Left colon (tissue), 2 donors: Measurements from ENCODE around the gene CCL19. TPM values are rescaled to one million over a fixed set of nuclear protein-coding genes. Genes with fewer than 3 reads are reported as not detected.
A peak's percentile ranks its signal among the peaks of the same experiment; 100 is the strongest.

Source experiments
- ATAC-seq: fragments of 200-7000 bp; cut with Tn5 transposase; one replicate; pipeline ENCODE4 v1.9.1; 2020; ENCODE audit warnings: mild to moderate bottlenecking, moderate library complexity
- DNase-seq, 2 donors: peaks; one replicate each; pipeline ENCODE4 v3.0.0-alpha.2; 2020
- intact Hi-C, 2 donors: fragments of 100-400 bp; cut with DNase I in 1 of 2; cut with micrococcal nuclease in 1 of 2; formaldehyde crosslinking; loops; one replicate each; pipeline versions ENCODE4 v1.11.2 to v1.14.0; 2022; cut with DNase I, micrococcal nuclease
- total RNA-seq, 2 donors: library from RNA; stranded (reverse); fragmentation: NEBNext Ultra II Directional; extraction: Animal tissue kit (Norgen Biotek cat#: 25700); gene quantifications; one replicate each; pipeline ENCODE4 v1.2.1, GENCODE V29; 2021
- donor health status: DM: no; HTN: no; CAD: no.
- donor health status: DM: yes; HTN: yes; CAD: no.

CCL19 gene
- total RNA-seq, 2 donors from 2014 or later = 2.6 TPM; not detected in 1

DNA sequence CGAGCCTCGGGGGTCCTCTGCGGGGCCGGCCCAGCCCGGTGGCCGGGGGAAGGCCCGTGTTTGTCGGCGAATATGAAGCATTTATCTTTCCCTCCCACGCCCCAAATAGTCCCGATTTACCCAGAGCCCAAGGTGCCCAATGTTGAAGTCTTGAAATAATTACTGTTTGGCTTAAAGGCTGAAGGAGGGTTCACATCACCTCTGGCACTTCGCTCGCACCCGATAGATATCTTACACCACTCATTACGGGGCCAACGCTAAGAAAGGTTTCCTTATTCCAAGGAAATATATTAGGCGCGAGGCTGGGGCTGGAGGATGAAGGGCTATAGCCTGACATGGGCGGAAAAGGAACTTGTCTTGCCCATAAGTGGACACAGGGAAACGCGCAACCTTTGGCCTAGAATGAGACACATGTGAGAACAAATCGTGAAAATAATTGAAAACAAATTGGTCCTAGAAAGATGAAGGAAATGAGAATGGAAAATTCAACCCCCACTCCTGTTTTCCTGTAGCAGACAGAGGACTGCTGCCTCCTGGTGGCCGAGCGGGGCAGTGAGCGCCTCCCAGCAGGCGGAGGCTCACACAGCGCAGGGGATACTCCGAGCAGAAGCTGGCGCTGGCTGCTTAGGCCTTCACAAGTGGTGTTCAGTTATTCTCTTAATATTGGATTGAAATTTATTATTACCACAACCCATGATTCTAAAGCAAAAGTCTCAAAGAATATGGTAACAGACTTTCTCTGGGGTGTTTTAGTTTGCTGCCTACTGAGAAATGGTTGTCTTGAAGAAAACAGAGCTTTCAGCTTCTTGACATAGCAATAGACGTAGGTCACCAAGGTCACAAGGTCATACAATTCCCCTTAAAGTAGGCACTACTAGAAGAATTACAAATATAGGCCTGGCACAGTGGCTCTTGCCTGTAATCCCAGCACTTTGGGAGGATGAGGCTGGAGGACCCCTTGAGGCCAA, 11.0 kb upstream of the CCL19 start:
- DNase-seq (peak; percentile 80 to 91), ATAC-seq (peak; percentile 95)
- intact Hi-C loops = loop anchor here in 1 of 2 donors (10.0 kb wide), 1 partner anchor 87 kb away; the partner anchor contains the start of gene RPP25L

DNA sequence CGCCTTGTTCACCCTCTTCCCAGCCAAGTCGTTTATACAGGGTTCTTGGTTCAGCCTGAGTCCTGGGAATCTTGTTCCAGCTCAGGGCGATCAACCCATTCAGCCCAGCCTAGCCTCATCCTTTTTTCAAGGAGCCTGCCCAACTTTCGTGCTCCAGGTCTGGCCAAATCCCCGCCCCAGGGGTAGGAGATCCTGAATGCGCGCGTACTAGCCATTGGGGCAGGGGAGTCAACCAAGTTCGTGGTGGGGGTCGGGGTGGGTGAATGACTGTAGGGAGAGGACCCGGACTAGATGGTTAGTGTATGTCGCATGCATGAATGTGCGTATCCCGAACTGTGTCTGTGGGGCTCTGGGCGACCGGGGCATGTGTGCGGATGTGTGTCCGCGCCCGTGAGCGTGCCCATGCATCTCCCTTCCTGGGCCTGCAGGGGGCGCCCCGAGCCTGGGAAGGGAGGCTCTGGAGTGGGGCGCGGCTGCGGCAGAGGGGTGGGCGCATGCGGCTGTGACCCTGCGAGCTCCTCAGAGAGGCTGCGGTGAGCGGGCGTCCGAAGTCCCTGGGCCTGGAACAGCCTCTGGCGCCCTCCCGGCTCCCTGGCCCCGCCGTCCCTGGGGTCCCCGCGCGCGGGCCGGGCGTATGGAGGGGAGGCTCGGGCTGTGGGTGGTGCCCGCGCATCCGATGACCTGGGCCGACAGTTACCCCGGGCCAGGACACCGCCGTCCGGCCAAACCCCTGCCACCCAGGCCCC, 10.1 kb upstream of the CCL19 start:
- intact Hi-C loops = loop anchor here in 1 of 2 donors (10.0 kb wide), 1 partner anchor 86 kb away; the partner anchor contains the start of gene RPP25L
- DNase-seq (peak; percentile 62 to 72), ATAC-seq (peak; percentile 88)

DNA sequence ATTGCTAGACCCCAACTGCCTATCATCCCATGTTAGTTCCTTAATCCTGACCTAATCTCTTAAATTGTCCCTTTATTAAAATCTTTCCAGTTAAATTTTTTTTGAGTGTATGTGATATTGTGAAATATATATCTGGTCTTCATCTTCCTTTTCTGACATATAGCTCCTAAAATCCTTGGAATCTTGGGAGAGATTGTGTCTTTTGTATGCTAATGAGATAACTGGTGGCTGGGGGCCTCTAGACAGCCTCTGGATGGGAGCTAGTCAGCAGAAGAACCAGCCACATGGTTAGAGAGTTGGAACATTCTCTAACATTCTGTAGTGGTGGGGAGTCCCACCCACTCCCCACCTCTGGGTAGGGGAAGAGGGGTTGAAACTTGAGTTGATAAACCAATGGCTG, 3.7 kb upstream of the CCL19 start:
- no peak for ATAC-seq
- intact Hi-C loops = no loop called here
- DNase-seq = no peak

DNA sequence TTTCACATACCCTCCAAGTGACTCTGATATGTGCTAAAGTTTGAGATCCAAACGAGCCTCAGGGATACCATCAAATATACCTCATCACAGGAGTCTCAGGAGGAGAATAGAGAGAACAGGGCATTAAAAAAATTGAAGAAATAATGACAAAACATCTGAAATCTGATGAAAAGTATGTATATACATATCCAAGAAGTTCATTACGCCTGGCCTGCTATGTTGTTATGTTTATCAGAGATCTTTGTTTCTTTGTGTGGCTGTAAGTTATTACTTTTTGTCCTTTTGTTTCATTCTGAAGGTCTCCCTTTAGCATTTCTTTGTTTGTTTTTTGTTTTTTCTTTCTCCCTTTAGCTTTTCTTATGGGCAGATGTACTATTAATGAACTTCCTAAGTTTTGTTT, 2.5 kb upstream of the CCL19 start:
- intact Hi-C loops = no loop called here
- no peak for DNase-seq
- no peak for ATAC-seq

DNA sequence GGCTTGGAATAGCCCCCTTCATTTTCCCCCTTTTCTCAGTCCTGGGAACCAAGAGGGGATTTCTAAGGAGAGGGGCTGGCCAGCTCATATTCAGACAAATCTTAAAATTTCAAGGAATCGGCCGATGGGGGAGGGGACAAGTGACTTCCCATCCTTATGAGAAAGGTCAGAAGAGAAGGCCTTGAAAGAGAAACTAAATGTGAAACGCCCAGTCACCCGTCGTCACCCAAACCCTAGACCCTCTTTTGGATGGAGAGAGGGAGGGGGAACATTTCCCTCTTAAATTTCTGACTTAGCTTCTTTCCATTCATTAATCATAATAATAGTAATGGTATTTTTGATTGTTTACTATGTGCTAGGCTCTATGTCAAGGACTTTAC, 850 bp upstream of the CCL19 start:
- intact Hi-C loops = no loop called here

DNA sequence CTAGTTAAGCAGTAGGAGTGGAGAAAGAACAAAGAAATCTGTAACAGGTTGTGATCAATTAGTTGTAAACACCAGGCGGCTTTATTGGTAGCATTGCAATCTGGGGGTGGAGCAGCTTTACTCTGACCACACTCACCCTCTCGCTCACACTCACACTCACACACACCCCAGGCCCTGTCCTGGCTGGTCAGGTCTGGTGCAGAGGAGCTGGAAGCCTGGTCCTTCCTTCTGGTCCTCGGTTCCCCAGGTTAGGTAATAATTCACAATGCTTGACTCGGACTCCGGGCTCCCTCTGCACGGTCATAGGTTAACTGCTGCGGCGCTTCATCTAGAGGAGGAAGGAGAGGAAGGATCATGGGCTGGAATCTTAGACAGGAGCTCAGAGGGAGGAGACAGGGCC, 1.6 kb downstream of the CCL19 start:
- intact Hi-C loops = no loop called here
- ATAC-seq = peak; percentile 79
- no peak for DNase-seq

More for the DNA sequence above, 850 bp upstream of the CCL19 start:
- ATAC-seq (no peak), DNase-seq (no peak)

DNA sequence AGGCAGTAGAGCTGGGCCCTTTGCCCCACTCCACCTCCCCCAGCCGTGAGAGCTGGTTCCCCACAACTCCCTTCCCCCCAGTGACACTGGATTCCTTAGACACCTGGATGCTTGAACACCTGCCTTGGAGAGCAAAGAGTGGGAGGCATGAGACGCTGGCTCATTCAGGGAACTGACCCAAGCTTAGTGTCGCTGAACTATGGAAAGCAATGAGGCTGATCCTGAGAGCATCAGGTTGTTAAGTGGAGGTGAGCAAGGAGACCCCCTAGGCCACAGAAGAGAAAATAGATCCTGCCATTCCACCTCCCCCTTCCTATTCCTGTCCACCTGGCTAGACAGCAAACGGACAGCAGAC, 2.0 kb downstream of the CCL19 start:
- DNase-seq (no peak), ATAC-seq (no peak)
- intact Hi-C loops = no loop called here

DNA sequence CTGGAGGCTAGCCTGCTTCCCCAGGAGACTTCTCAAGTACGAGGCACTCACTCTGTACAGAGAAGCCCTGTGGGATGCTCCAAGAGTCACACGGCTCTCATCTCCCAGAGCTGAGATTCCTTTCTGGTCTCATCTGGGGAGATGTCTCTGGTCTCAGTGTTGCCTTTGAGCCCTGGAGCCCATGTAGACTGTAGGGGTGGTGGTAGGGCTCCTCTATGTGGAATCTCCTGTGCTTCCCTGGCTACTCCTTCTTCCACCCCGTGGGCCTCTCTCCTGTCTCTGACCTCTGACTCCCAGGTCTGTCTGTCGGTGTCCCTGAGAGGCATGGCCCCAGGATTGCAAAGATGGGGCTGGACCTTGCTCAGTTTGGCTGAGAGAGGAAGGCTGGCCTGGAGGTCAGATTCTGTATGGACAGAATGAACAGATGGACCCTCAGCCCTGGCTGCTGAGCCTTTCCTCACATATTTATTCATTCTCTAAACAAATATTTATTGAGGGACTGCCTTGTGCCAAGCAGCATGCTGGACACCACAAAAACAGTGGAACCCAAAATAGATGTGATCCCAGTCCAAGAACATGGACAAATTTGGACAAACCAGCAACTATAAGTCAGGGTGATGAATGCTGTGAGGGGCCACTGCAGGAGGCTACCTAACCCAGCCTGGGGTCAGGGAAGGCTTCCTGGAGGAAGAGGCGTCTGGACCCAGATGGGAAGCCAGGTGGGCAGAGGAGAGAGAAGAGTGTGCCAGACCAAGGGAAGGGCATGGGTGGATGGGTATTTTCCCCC, 2.6 kb downstream of the CCL19 start:
- no peak for ATAC-seq
- intact Hi-C loops = no loop called here

DNA sequence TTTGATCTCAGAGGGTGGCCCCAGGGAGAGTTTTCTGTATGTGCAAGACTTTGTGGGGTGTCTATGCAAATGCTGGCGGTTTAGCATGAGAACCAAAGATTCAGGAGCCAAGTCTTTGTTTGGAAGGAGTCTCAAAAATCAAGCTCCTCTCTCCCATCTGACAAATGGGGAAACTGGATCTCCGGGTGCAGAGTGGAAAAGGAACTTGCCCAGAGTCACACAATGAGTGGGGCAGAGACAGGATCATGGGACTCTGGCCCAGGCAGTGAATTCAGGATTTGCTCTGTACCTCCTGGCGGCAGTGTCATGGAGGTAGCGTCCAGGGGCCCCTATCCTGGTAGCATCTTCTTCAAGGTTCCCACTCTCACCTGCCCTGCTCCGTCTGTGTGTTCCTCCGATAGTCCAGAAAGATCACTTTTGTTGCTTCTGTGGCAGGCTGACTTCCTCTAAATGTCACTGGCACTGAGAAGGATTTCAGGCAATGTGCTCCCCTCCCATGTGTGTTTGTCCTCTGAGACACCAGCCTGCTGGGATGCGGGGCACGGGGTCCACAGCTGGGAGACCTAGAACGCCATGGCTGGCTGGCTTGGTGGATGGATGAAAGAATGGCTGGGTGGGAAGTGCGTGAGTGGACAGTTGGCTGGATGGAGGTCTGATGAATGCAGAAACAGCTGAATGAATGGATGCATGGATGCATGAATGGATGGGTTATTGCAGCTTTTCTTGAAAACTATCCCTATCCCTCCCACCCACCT, 3.6 kb downstream of the CCL19 start:
- intact Hi-C loops = no loop called here
- ATAC-seq (no peak), DNase-seq (no peak)

More for the DNA sequence above, 2.6 kb downstream of the CCL19 start:
- DNase-seq = no peak

DNA sequence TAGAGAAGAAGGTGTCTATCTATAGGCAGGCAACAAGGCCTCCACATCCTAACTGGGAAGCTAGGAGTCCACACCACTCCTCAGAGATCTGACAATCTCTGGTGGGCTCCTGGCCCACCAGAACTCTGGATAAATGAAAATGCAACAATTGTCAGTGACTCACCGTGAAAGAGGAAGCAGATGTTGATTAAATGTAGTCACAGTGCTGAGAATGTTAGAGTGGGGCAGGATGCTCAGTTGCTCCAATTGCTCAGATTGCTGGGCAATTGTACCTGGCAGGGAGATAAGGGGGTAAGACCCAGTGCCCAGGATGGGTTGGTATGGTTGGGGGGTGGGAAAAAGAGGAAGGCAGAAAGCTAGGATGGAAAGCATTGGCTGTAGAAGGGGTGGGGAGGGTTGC, 4.3 kb downstream of the CCL19 start:
- intact Hi-C loops = no loop called here
- no peak for ATAC-seq
- DNase-seq = no peak

DNA sequence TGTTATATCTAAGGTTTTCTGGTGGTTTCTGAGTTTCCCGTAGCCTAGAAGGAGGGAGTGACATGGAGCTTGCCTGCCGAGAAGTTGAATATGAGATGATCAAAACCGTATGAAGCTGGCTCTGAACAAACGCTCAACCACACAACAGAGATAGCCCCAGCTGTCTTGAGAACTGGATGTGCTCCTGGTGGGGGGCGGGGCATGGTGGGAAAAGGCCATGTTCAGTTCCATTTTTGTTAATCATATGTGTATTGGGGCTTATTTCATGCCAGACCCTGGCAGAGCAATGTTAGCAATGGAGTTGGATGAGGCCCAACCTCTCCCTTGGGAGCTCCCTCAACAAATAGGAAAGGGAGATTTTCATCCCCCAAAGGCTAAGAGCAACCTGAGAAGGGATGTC, 4.8 kb downstream of the CCL19 start:
- ATAC-seq = no peak
- intact Hi-C loops = no loop called here

DNA sequence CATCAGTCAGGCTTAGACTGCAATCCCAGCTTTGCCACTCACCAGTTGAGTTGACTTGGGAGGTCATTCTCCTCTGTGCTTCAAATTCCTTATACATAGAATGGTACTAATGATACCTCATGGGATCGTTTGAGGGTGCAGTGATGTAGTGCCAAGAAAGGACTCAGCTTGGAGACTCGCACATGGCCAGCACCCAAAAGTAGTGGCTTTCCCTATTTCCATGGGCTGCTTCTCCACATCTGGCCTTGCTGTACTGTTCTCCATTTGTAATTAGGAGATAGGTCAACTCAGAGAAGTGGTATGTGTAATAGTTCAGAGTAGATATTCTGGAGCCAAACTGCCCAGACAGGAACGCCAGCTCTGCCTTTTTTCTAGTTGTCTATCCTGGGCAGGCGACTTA, 5.5 kb downstream of the CCL19 start:
- intact Hi-C loops = no loop called here
- ATAC-seq = no peak
- no peak for DNase-seq

More for the DNA sequence above, 4.8 kb downstream of the CCL19 start:
- DNase-seq = no peak

DNA sequence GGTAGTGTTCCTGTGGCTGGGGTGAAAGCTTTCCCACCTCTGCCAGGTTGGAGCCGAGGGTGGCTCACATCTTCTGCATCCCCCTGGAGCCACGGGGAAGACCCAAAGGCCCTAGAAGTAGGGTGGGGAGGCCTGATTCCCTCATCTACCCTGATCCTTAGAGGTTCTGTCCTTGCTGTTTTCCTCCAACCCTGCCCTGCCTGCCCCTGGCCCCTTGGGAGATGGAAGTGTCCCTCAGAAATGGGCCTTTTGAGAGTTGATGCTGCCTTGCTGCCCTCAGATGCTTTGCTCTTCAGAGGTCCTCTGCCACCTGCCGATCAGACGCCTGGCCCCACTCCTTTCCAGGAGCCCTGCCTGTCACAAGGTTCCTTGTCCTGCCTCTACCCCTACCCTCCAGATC, 6.3 kb downstream of the CCL19 start:
- intact Hi-C loops = no loop called here
- ATAC-seq = no peak
- no peak for DNase-seq

DNA sequence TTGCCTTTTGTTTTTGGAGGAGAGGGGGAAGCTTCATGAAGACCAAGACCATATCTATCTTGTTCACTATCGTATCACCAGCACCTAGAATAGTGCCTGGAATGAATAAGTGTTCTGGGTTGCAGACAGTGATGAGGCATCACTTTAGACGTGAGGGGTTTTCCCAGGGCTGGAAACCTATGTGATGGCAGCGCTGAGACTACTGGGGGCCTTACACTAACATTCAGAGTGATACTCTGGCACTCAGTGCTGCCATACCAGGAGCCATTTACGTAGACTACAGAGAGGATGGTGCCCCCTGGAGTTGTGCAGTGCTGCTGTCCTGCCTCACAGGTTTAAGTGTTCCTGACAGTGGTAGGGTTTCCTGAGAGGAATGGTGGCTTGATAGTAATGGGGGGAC, 6.9 kb downstream of the CCL19 start:
- ATAC-seq = no peak
- DNase-seq = no peak
- intact Hi-C loops = no loop called here

DNA sequence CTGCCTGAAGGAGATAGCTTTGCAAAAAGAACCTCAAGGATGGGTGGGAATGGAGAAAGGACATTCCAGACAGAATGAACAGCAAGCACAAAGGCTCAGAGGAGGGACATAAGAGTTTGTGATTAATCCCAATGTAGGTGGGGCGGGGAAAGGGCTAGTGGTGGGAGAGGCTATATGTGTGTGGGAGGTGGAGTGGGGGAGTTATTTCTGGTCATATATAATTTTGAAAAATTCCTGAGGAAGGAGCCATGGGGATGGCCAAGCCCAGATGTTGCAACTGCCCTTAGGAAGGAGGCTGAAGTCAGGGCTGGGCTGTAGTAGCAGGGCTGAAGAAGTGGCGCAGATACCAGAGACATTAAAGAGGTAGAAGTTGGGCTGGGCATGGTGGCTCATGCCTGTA, 15.2 kb downstream of the CCL19 start:
- DNase-seq = no peak
- no peak for ATAC-seq
- intact Hi-C loops = no loop called here

DNA sequence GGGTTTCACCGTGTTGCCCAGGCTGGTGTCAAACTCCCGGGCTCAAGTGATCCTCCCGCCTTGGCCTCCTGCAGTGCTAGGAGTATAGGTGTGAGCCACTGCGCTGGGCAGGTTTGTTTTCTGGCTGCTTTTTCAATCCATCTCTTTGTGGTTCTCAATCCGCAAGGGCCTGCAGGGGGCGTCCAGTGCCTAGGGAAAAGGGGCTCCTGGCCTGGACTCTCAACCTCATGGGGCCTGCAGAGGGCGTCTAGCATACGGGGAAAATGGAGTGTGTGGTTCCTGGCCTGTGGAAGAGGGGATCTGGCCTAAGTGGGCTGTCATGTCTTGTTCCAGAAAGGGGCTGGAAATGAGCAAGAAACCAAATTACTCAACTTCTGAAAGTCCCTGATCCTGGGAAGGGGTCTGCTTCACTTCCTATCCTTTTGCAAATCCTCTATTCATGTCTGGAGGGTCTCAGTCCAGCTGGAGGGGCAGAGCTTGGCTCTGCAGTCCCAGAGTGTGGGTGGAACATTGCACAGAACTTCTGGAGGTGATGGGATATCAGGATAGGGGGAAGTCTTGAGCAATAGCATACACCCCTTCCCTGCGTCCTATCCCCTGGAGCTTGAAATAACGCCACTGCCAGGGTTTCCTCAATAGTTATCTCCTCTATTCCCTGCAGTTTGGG, 15.9 kb downstream of the CCL19 start:
- DNase-seq = peak; percentile 67 to 87
- intact Hi-C loops = no loop called here
- peak; percentile 91 for ATAC-seq

DNA sequence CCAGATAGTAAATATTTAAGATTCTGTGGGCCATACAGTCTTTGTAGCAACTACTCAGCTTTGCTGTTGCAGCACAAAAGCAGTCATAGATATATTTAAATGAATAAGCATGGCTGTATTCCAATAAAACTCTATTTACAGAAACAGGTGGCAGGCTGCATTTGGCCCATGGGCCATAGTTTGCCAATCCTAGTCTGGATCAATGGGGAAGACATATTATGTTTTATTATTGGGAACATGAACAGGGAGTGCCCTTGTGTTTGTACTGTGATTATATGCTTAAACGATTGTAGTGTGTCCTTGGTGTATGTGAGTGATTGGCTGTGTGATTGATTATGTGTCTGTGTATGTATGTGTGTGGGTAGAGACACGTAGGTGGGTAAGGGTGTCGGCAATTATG, 16.6 kb downstream of the CCL19 start:
- intact Hi-C loops = no loop called here
- no peak for DNase-seq
- peak; percentile 61 for ATAC-seq

DNA sequence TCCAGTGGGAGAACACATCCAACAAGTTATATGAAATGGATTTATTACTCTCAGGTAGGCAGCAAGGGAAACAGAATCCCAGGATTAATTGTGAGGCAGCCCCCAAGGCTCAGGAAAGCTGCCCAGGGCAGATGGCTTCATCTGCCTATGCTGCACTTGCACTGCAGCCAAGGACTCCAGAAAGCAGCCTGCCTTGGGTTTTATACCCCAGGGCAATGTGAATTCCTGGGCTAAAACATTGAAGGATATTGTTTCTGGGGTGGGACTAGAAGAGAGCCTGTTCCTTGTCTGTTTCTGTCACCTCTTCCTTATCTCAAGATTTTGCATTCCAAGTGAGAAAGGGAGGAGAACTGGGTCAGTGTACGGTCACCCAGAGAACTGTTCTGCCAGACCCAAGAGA, 19.8 kb downstream of the CCL19 start:
- intact Hi-C loops = no loop called here
- no peak for DNase-seq
- ATAC-seq = no peak
